Uterus (tissue), 4 donors: ENCODE measurements around the gene TNS1. TPM values are rescaled to one million over a fixed set of nuclear protein-coding genes. Genes with fewer than 3 reads are reported as not detected.
A peak's percentile ranks its signal among the peaks of the same experiment; 100 is the strongest.

ENCODE experiments used
- DNase-seq, 2 donors: peaks; one replicate each; pipeline ENCODE4 v3.0.0-alpha.2; 2019 to 2020
- H3K27ac ChIP-seq, 2 donors: fragments of 200-600 bp; sonication (generic); 1 replicate in 1 of 2; 2 replicates in 1 of 2; pipeline ENCODE4 v1.5.1; 2016 to 2018
- H3K27me3 ChIP-seq, 2 donors: fragments of 200-600 bp; sonication (generic); one replicate each; pipeline ENCODE4 v1.5.1; 2018 to 2019; ENCODE audit warnings: control low read depth in 1 of 2
- H3K36me3 ChIP-seq, 2 donors: fragments of 200-600 bp; sonication (generic); one replicate each; pipeline ENCODE4 v1.5.1; 2019; ENCODE audit warnings: control low read depth in 1 of 2
- H3K4me1 ChIP-seq, 2 donors: fragments of 200-600 bp; sonication (generic); one replicate each; pipeline ENCODE4 v1.5.1; 2018 to 2019; ENCODE audit warnings: control low read depth in 1 of 2
- H3K4me3 ChIP-seq, 2 donors: fragments of 200-600 bp; sonication (generic); 1 replicate in 1 of 2; 2 replicates in 1 of 2; pipeline ENCODE4 v1.5.1; 2018 to 2019; ENCODE audit warnings: mild to moderate bottlenecking in 1 of 2
- H3K9me3 ChIP-seq, 2 donors: fragments of 200-600 bp; sonication (generic); one replicate each; pipeline ENCODE4 v1.5.1; 2019; ENCODE audit warnings: control low read depth in 1 of 2
- POLR2A ChIP-seq, 2 donors: fragments of 450-650 bp; IDR thresholded peaks; one replicate each; pipeline ENCODE4 v1.6.1; 2016; ENCODE audit warnings: antibody characterized with exemption in 2 of 2, mild to moderate bottlenecking in 1 of 2, moderate library complexity in 1 of 2
- intact Hi-C: fragments of 100-400 bp; cut with DNase I; formaldehyde crosslinking; loops from one replicate; pipeline ENCODE4 v1.15.1; 2023; ENCODE audit warnings: low total_unique reads
- total RNA-seq, 4 donors: library from RNA; depleted of rRNA in 3 of 4; stranded (reverse); fragments of >200 nt in 3 of 4; gene quantifications; one replicate each; pipeline versions ENCODE4 v1.1.0 to v1.2.4, GENCODE V29; 2014 to 2023
- TF ChIP-seq, protein P1 (sequence below), 4 experiments: fragments of 200-600 bp in 2 of 4; fragments of 450-650 bp in 2 of 4; sonication (generic) in 2 of 4; IDR thresholded peaks; one replicate each; pipeline ENCODE4 v1.5.1; 2016 to 2019; ENCODE audit warnings: antibody characterized with exemption in 4 of 4, mild to moderate bottlenecking in 2 of 4, moderate library complexity in 1 of 4
- donor health status: DM: yes; HTN: yes; CAD: no.

The TNS1 gene
- total RNA-seq, 4 donors from 2014 or later: 144 to 1,338 (median 313) TPM

DNA sequence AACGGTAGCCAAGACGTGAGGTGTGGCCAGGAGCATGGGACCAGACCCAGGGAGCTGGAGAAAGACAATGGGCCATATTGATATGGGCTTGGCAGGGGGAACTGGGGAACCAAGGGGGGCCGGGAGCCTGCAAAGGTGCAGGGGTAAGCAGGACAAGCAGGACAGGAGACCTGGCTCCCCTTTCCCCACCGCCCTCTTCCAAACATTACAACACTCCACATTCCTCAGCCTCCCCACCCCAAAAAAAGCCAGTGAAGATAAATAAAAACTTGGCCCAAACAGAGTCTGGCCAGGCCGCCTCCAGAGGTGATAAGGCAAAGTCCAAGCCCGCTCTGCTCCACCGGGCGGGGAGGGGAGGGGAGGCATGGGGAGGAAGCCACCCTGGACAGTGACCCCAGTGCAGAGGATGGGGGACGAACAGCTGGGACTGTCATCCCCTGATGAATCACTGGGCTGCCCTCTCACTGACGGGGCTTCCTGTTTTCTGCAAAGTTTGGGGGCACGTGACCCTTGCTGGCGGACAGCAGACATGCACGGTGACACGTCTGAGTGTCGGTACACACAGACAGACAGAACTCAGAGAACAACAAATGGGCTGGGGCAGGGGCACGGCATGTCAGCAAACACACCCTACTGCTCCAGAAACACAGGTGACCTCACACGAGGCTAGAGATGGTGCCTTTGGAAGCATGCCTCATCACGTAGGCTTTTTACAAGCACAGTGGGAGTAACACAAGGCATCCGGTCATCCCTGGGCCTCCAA is 100.2 kb downstream of the TNS1 start:
- no peaks in the 10 kb centered on the region for H3K27me3 ChIP-seq
- peak; percentile 77 to 89 for DNase-seq
- peak overlapping the region; percentile 92 to 97 for H3K27ac ChIP-seq
- no peak overlapping the region for H3K4me3 ChIP-seq
- no peaks in the 10 kb centered on the region for H3K36me3 ChIP-seq
- H3K4me1 ChIP-seq: peaks cover 28 to 61% of the 10 kb centered on the region in 2 donors
- intact Hi-C loops: loop anchor here (5.0 kb wide), 1 partner anchor 40 kb away; no protein-coding TSS in a partner anchor
- H3K9me3 ChIP-seq: no peaks in the 10 kb centered on the region
- peak in 1 of 2 donors; percentile 25 for TF ChIP-seq POLR2A (IDR thresholded peaks at IDR 0.05)
- TF ChIP-seq, protein P1, sequence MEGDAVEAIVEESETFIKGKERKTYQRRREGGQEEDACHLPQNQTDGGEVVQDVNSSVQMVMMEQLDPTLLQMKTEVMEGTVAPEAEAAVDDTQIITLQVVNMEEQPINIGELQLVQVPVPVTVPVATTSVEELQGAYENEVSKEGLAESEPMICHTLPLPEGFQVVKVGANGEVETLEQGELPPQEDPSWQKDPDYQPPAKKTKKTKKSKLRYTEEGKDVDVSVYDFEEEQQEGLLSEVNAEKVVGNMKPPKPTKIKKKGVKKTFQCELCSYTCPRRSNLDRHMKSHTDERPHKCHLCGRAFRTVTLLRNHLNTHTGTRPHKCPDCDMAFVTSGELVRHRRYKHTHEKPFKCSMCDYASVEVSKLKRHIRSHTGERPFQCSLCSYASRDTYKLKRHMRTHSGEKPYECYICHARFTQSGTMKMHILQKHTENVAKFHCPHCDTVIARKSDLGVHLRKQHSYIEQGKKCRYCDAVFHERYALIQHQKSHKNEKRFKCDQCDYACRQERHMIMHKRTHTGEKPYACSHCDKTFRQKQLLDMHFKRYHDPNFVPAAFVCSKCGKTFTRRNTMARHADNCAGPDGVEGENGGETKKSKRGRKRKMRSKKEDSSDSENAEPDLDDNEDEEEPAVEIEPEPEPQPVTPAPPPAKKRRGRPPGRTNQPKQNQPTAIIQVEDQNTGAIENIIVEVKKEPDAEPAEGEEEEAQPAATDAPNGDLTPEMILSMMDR (IDR thresholded peaks at IDR 0.05): no peak

DNA sequence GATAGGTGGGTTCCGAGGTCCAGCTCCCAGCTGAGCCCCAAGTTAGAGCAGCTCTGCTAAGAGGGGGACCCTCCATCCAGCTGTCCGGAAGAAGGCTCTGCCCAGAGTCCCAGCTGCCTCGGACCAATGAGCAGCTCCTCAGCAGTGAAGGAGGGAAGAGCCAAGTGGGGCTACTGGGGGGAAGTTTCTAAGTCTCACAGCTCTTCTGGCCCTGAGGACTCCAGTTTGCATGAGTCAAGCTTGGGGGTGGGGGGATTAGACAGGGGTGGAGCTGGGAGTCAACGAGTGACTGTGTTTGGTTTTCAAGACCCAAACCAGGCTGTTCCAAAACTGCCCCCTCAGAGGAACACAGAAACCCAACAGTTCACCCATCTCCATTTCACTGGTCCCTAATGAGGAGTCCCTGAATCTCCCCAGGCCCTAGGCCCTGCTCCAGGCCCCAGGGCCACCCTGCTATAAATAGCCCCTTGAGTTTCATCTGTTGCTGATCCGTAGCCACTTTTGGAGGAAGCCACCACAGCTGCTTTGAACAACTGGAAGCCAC is 100.9 kb downstream of the TNS1 start:
- H3K4me3 ChIP-seq: peak overlapping the region in 1 of 2 donors; percentile 12
- peak; percentile 70 to 88 for DNase-seq
- H3K27me3 ChIP-seq: no peaks in the 10 kb centered on the region
- no peaks in the 10 kb centered on the region for H3K9me3 ChIP-seq
- H3K36me3 ChIP-seq: no peaks in the 10 kb centered on the region
- TF ChIP-seq POLR2A (IDR thresholded peaks at IDR 0.05): peak in 1 of 2 donors; percentile 25
- TF ChIP-seq, protein P1 (IDR thresholded peaks at IDR 0.05): no peak
- peaks cover 26 to 57% of the 10 kb centered on the region in 2 donors for H3K4me1 ChIP-seq
- peak overlapping the region; percentile 92 to 97 for H3K27ac ChIP-seq
- intact Hi-C loops: loop anchor here (5.0 kb wide), 1 partner anchor 40 kb away; no protein-coding TSS in a partner anchor

DNA sequence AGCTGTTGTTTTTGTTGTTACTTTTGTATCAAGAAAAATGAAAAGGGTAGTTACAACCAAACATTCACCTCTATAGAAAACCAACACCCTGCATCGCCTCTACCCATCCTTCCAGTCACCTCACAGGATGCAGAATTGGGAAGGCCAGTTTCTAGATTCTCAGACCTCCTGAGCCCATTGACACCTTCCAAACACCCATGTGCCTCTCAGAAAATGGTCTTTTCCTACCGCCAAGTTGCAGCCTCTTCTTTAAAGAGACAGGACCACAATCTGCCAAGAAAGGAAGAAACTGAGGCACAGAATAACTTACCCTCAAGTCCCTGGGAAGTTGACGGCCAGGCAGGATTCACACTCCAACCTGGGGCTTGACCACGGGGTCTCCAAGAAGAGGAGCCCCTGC is 101.4 kb downstream of the TNS1 start:
- H3K36me3 ChIP-seq: no peaks in the 10 kb centered on the region
- TF ChIP-seq, protein P1 (IDR thresholded peaks at IDR 0.05): no peak
- no peak for TF ChIP-seq POLR2A (IDR thresholded peaks at IDR 0.05)
- intact Hi-C loops: loop anchor here (5.0 kb wide), 1 partner anchor 41 kb away; no protein-coding TSS in a partner anchor

DNA sequence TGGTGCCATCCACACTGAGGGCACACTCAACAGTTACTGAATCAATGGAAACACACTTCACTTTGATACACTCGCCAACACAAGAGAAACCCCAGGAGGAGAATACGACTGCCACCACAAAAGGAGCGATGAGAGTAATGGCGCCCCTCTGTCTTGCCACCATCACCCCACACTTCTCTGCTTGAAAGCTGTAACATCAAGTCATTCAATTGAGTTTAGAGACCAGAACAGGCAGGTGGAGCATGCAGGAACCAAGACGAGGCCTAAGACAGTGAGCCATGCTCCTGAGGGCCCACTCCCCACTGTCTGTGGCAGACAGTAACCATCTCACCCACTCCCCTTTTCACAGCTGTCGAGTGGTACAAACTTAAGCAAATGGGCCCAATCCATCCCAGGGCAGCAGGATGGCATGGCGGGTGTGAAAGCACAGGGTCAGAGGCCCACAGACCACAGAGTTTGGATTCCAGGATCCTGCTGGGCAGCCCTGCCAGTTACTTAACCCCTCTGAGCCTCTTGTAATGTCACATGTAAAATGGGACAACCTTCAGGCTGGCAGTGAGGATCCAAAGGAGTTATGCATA is 101.9 kb downstream of the TNS1 start:
- Histone ChIP-seq H3K9me3 (no peaks in the 10 kb centered on the region), H3K27me3 (no peaks in the 10 kb centered on the region), H3K4me3 (peak overlapping the region in 1 of 2 donors; percentile 12), H3K4me1 (peaks cover 18 to 55% of the 10 kb centered on the region in 2 donors), H3K36me3 (no peaks in the 10 kb centered on the region), H3K27ac (peak overlapping the region; percentile 92 to 97)
- intact Hi-C loops: loop anchor here (5.0 kb wide), 1 partner anchor 41 kb away; no protein-coding TSS in a partner anchor
- no peak for DNase-seq
- TF ChIP-seq, protein P1 (IDR thresholded peaks at IDR 0.05): no peak
- TF ChIP-seq POLR2A (IDR thresholded peaks at IDR 0.05): no peak

More for the DNA sequence above, 101.4 kb downstream of the TNS1 start:
- Histone ChIP-seq H3K4me3 (peak overlapping the region in 1 of 2 donors; percentile 12), H3K4me1 (peaks cover 20 to 57% of the 10 kb centered on the region in 2 donors), H3K27ac (peak overlapping the region; percentile 92 to 97), H3K27me3 (no peaks in the 10 kb centered on the region), H3K9me3 (no peaks in the 10 kb centered on the region)
- DNase-seq: no peak
